ENCODE measurements around the gene KLHL18.

DNA sequence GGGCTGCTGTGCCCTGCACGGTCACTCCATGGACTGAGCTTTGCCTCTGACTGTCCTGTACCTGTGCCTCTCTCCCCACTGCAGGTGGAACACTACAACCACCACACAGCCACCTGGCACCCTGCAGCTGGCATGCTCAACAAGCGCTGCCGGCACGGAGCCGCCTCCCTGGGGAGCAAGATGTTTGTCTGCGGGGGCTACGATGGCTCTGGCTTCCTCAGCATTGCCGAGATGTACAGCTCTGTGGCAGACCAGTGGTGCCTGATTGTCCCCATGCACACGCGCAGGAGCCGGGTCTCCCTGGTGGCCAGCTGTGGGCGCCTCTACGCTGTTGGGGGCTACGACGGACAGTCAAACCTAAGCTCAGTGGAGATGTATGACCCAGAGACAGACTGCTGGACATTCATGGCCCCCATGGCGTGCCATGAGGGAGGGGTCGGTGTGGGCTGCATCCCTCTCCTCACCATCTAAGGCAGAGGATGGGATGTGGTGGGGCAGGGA, 60.8 kb downstream of the KLHL18 start:
- TF ChIP-seq, protein P1, sequence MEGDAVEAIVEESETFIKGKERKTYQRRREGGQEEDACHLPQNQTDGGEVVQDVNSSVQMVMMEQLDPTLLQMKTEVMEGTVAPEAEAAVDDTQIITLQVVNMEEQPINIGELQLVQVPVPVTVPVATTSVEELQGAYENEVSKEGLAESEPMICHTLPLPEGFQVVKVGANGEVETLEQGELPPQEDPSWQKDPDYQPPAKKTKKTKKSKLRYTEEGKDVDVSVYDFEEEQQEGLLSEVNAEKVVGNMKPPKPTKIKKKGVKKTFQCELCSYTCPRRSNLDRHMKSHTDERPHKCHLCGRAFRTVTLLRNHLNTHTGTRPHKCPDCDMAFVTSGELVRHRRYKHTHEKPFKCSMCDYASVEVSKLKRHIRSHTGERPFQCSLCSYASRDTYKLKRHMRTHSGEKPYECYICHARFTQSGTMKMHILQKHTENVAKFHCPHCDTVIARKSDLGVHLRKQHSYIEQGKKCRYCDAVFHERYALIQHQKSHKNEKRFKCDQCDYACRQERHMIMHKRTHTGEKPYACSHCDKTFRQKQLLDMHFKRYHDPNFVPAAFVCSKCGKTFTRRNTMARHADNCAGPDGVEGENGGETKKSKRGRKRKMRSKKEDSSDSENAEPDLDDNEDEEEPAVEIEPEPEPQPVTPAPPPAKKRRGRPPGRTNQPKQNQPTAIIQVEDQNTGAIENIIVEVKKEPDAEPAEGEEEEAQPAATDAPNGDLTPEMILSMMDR (IDR thresholded peaks at IDR 0.05), result no peak
- no peak for TF ChIP-seq POLR2A (IDR thresholded peaks at IDR 0.05; ENCODE audit: low read length)
- TF ChIP-seq, protein P2, sequence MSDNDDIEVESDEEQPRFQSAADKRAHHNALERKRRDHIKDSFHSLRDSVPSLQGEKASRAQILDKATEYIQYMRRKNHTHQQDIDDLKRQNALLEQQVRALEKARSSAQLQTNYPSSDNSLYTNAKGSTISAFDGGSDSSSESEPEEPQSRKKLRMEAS (IDR thresholded peaks at IDR 0.05), result no peak
- TF ChIP-seq BHLHE40 (IDR thresholded peaks at IDR 0.05; ENCODE audit: low read depth, low read length), result no peak
- TF ChIP-seq MAZ (IDR thresholded peaks at IDR 0.05; ENCODE audit: borderline replicate concordance, low read depth, low read length), result no peak
- TF ChIP-seq, protein P3, sequence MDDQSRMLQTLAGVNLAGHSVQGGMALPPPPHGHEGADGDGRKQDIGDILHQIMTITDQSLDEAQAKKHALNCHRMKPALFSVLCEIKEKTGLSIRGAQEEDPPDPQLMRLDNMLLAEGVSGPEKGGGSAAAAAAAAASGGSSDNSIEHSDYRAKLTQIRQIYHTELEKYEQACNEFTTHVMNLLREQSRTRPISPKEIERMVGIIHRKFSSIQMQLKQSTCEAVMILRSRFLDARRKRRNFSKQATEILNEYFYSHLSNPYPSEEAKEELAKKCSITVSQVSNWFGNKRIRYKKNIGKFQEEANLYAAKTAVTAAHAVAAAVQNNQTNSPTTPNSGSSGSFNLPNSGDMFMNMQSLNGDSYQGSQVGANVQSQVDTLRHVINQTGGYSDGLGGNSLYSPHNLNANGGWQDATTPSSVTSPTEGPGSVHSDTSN (IDR thresholded peaks at IDR 0.05), result no peak

Data from A549 (cell line).